GM21528 (cell line): ENCODE measurements around the gene FAM50B.
"Not testable (repeated sequence)": the region's sequence is repeated elsewhere in the genome, so short reads cannot be mapped to it uniquely, and the experiment has no call there.

Source experiments
- ATAC-seq: cut with Tn5 transposase; IDR thresholded peaks from one replicate; pipeline ENCODE4 v1.9.1; 2021; ENCODE audit warnings: mild to moderate bottlenecking, moderate library complexity; ENCODE audit not compliant: unreplicated experiment, low FRiP score

Gene FAM50B

GRCh38 chr6:3844097-3844463 is 5.1 kb upstream of the FAM50B start:
- ATAC-seq: no peak

GRCh38 chr6:3847521-3847920 is 1.7 kb upstream of the FAM50B start:
- ATAC-seq: no peak

GRCh38 chr6:3848380-3848779 is 793 bp upstream of the FAM50B start:
- ATAC-seq: no peak

- no peak for ATAC-seq
Measured at GRCh38 chr6:3849681-3850450, 693 bp downstream of the FAM50B start.

GRCh38 chr6:3850451-3851203 is 1.5 kb downstream of the FAM50B start:
- no peak for ATAC-seq

GRCh38 chr6:3851839-3852238 is 2.7 kb downstream of the FAM50B start:
- ATAC-seq: no peak

- ATAC-seq: no peak
Measured at GRCh38 chr6:3852391-3852790, 3.2 kb downstream of the FAM50B start.

- no peak for ATAC-seq
Measured at GRCh38 chr6:3855866-3856265, 6.7 kb downstream of the FAM50B start.

- ATAC-seq: no peak
Measured at GRCh38 chr6:3856576-3856975, 7.4 kb downstream of the FAM50B start.

- no peak for ATAC-seq
Measured at GRCh38 chr6:3857468-3858456, 8.6 kb downstream of the FAM50B start.

GRCh38 chr6:3859878-3860552 is 10.8 kb downstream of the FAM50B start:
- no peak for ATAC-seq

GRCh38 chr6:3861424-3861823 is 12.3 kb downstream of the FAM50B start:
- no peak for ATAC-seq

GRCh38 chr6:3862038-3862437 is 12.9 kb downstream of the FAM50B start:
- no peak for ATAC-seq

GRCh38 chr6:3863322-3863721 is 14.1 kb downstream of the FAM50B start:
- ATAC-seq: not testable (repeated sequence)

GRCh38 chr6:3865463-3865862 is 16.3 kb downstream of the FAM50B start:
- ATAC-seq: no peak

- ATAC-seq: no peak
Measured at GRCh38 chr6:3867641-3868502, 18.7 kb downstream of the FAM50B start.

- ATAC-seq: no peak
Measured at GRCh38 chr6:3868544-3868943, 19.4 kb downstream of the FAM50B start.

- ATAC-seq: no peak
Measured at GRCh38 chr6:3869284-3869631, 20.1 kb downstream of the FAM50B start.
